H1 (cell line): Measurements from ENCODE around the gene SMIM35.

Experiments used
- CBX5 ChIP-seq: fragments of 300-800, 300-1000 bp; sonication (generic); IDR thresholded peaks from 2 replicates; pipeline ENCODE4 v1.7.1; 2016; ENCODE audit warnings: antibody characterized with exemption, low read length, low read depth
- CEBPB ChIP-seq: IDR thresholded peaks from 2 replicates; pipeline ENCODE4 v1.6.1; 2012; ENCODE audit warnings: low read depth, low read length
- CHD2 ChIP-seq: IDR thresholded peaks from 2 replicates; pipeline ENCODE4 v1.6.1; 2012; ENCODE audit warnings: low read length, improper control_type of control experiment
- CREB1 ChIP-seq: IDR thresholded peaks from 2 replicates; pipeline ENCODE4 v1.6.1; 2012; ENCODE audit warnings: inconsistent platforms
- CTCF ChIP-seq, 3 experiments: IDR thresholded peaks; 1 replicate in 2 of 3; 2 replicates in 1 of 3; pipeline versions ENCODE4 v1.5.1 to v1.6.1; 2011; ENCODE audit warnings: low read length in 3 of 3, mild to moderate bottlenecking in 3 of 3, inconsistent platforms in 2 of 3, low read depth in 1 of 3, moderate library complexity in 1 of 3; ENCODE audit not compliant: insufficient read depth in 1 of 3; ENCODE audit errors: control extremely low read depth in 1 of 3
- EZH2 ChIP-seq: fragments of 200-600 bp; sonication (generic); IDR thresholded peaks from 2 replicates; pipeline ENCODE4 v1.7.1; 2012; ENCODE audit warnings: low read depth, mild to moderate bottlenecking, moderate library complexity, low read length, inconsistent platforms; ENCODE audit not compliant: severe bottlenecking
- GABPA ChIP-seq: IDR thresholded peaks from 2 replicates; pipeline ENCODE4 v1.6.1; 2011; ENCODE audit warnings: mild to moderate bottlenecking, low read length, moderate library complexity, borderline replicate concordance; ENCODE audit not compliant: insufficient read depth
- POLR2A ChIP-seq, 2 experiments: IDR thresholded peaks; 1 replicate in 1 of 2; 2 replicates in 1 of 2; pipeline ENCODE4 v1.6.1; 2011; ENCODE audit warnings: low read depth in 2 of 2, low read length in 2 of 2, mild to moderate bottlenecking in 2 of 2; ENCODE audit errors: control extremely low read depth in 1 of 2
- RAD21 ChIP-seq, 2 experiments: IDR thresholded peaks in 1 of 2; conservative IDR thresholded peaks in 1 of 2; 2 replicates each; pipeline ENCODE4 v1.6.1; 2011; ENCODE audit warnings: low read depth in 2 of 2, low read length in 2 of 2, improper control_type of control experiment in 1 of 2, inconsistent platforms in 1 of 2, mild to moderate bottlenecking in 1 of 2, moderate library complexity in 1 of 2
- RBBP5 ChIP-seq: IDR thresholded peaks from 2 replicates; pipeline ENCODE4 v1.7.1; 2012; ENCODE audit warnings: low read depth, mild to moderate bottlenecking, inconsistent platforms, low read length, moderate library complexity, borderline replicate concordance
- TBP ChIP-seq: IDR thresholded peaks from 2 replicates; pipeline ENCODE4 v1.6.1; 2011; ENCODE audit warnings: low read depth, low read length, improper control_type of control experiment
- TF ChIP-seq, protein P1 (sequence below): IDR thresholded peaks from 2 replicates; pipeline ENCODE4 v1.6.1; 2011; ENCODE audit warnings: low read depth, mild to moderate bottlenecking, low read length; ENCODE audit not compliant: insufficient read depth
- TF ChIP-seq, protein P2 (sequence below): IDR thresholded peaks from 2 replicates; pipeline ENCODE4 v1.6.1; 2011; ENCODE audit warnings: low read length, improper control_type of control experiment

DNA sequence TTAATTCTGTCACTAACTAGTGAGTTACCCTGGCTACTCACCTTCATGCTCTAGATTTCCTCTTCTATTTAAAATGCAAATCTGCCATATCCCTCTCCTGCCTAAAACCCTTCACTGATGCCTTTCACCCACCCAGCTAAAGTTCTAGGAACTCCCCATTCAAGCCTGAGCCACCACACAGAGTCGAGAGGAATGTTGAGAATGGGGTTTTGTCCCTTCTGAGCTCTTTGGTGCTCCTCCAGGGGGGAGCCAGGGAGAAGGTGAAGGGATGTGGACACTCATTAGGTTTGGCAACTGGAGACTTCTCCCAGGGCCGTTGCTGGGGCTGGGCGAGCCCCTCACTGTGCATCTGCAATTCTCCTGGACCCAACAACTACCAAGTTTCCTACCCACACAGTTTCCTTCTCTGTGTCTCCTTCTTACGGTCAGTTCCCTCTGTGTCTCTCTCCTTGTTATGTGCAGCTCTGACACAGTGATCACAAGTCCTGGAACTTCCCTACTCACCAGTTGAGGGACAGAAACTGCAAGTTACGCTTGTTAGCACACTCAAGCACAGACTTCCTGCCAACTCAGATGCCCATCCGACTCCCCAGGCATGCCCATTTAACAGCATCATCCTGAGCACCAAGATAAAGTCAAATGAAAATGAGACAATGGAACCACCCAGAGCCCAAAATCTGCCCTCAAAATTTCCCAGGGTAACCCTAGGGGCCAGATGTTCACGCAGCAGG lies 107.1 kb downstream of the SMIM35 start:
- no peak for TF ChIP-seq CTCF (IDR thresholded peaks at IDR 0.05; ENCODE audit: control extremely low read depth in 1 of 3, insufficient read depth in 1 of 3, low read depth in 1 of 3, low read length in 3 of 3)
- no peak for TF ChIP-seq POLR2A (IDR thresholded peaks at IDR 0.05; ENCODE audit: control extremely low read depth in 1 of 2, low read depth in 2 of 2, low read length in 2 of 2)
- TF ChIP-seq CHD2 = no peak
- TF ChIP-seq CEBPB = no peak
- TF ChIP-seq, protein P1, sequence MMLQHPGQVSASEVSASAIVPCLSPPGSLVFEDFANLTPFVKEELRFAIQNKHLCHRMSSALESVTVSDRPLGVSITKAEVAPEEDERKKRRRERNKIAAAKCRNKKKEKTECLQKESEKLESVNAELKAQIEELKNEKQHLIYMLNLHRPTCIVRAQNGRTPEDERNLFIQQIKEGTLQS = no peak
- TF ChIP-seq EZH2 = no peak
- no peak for TF ChIP-seq CBX5
- no peak for TF ChIP-seq TBP
- TF ChIP-seq RBBP5 = no peak
- TF ChIP-seq CREB1 = no peak
- TF ChIP-seq RAD21 (IDR thresholded peaks at IDR 0.05 in 1 of 2, conservative IDR thresholded peaks at IDR 0.05 in 1 of 2; ENCODE audit: low read depth in 2 of 2, low read length in 2 of 2) = no peak
- TF ChIP-seq, protein P2, sequence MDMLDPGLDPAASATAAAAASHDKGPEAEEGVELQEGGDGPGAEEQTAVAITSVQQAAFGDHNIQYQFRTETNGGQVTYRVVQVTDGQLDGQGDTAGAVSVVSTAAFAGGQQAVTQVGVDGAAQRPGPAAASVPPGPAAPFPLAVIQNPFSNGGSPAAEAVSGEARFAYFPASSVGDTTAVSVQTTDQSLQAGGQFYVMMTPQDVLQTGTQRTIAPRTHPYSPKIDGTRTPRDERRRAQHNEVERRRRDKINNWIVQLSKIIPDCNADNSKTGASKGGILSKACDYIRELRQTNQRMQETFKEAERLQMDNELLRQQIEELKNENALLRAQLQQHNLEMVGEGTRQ = no peak
- no peak for TF ChIP-seq GABPA
